DMS114 treated with DMSO at 0.1 percent for 48 hours (cell line): ENCODE data around the gene PTN.

ENCODE experiments used
- DNase-seq: peaks from one replicate; lab custom pipeline; 2025; ENCODE audit not compliant: unreplicated experiment; lab: John Stamatoyannopoulos, UW

The PTN gene

GRCh38 chr7:137324796-137325696 is 18.5 kb downstream of the PTN start:
- DNase-seq: no peak

- no peak for DNase-seq
Measured at GRCh38 chr7:137316648-137317353, 26.7 kb downstream of the PTN start.

- no peak for DNase-seq
Measured at GRCh38 chr7:137313201-137313600, 30.3 kb downstream of the PTN start.

- no peak for DNase-seq
Measured at GRCh38 chr7:137306748-137307147, 36.8 kb downstream of the PTN start.

- no peak for DNase-seq
Measured at GRCh38 chr7:137305901-137306621, 37.5 kb downstream of the PTN start.

- DNase-seq: no peak
Measured at GRCh38 chr7:137304624-137305235, 38.8 kb downstream of the PTN start.

GRCh38 chr7:137304165-137304564 is 39.4 kb downstream of the PTN start:
- DNase-seq: no peak

- DNase-seq: no peak
Measured at GRCh38 chr7:137302081-137302480, 41.5 kb downstream of the PTN start.

GRCh38 chr7:137298464-137298794 is 45.1 kb downstream of the PTN start:
- DNase-seq: no peak

- no peak for DNase-seq
Measured at GRCh38 chr7:137297551-137298463, 45.7 kb downstream of the PTN start.

- DNase-seq: no peak
Measured at GRCh38 chr7:137296576-137296975, 47.0 kb downstream of the PTN start.

- DNase-seq: no peak
Measured at GRCh38 chr7:137295739-137296324, 47.7 kb downstream of the PTN start.

- no peak for DNase-seq
Measured at GRCh38 chr7:137289101-137289500, 54.4 kb downstream of the PTN start.

GRCh38 chr7:137287651-137288258 is 55.8 kb downstream of the PTN start:
- DNase-seq: no peak

- no peak for DNase-seq
Measured at GRCh38 chr7:137283153-137283552, 60.4 kb downstream of the PTN start.

- DNase-seq: no peak
Measured at GRCh38 chr7:137282043-137282442, 61.5 kb downstream of the PTN start.

- DNase-seq: no peak
Measured at GRCh38 chr7:137276189-137276588, 67.3 kb downstream of the PTN start.

- DNase-seq: no peak
Measured at GRCh38 chr7:137272249-137272648, 71.3 kb downstream of the PTN start.

- DNase-seq: no peak
Measured at GRCh38 chr7:137269240-137269639, 74.3 kb downstream of the PTN start.
